Activated CD4-positive, alpha-beta T cell treated with anti-CD3 and anti-CD28 coated beads for 36 hours (primary cell): ENCODE results near the gene HOXB4. TPM values are rescaled to one million over a fixed set of nuclear protein-coding genes. Genes with fewer than 3 reads are reported as not detected.
A peak's percentile ranks its signal among the peaks of the same experiment; 100 is the strongest.

ENCODE experiments used
- ATAC-seq: fragments of 200-7000 bp; cut with Tn5 transposase; one replicate; pipeline ENCODE4 v1.10.0; 2021; ENCODE audit warnings: mild to moderate bottlenecking, moderate library complexity
- CTCF ChIA-PET: fragments of 350-600 bp; sonication (Branson Sonifier 250); formaldehyde crosslinking; loops from one replicate; lab custom pipeline; 2021; ENCODE audit warnings: antibody characterized with exemption; lab: Charles Lee
- POLR2A ChIA-PET: fragments of 350-600 bp; sonication (Branson Sonifier 250); formaldehyde crosslinking; loops from one replicate; lab custom pipeline; 2021; ENCODE audit warnings: antibody characterized with exemption, inconsistent platforms; lab: Charles Lee
- DNase-seq: peaks from one replicate; pipeline ENCODE4 v3.0.0-alpha.2; 2020
- H3K27ac Mint-ChIP-seq: one replicate; pipeline ENCODE4 v1.8.0; 2021; ENCODE audit warnings: mixed read lengths
- H3K27me3 Mint-ChIP-seq: one replicate; pipeline ENCODE4 v1.8.0; 2021; ENCODE audit warnings: mixed read lengths
- H3K36me3 Mint-ChIP-seq: one replicate; pipeline ENCODE4 v1.8.0; 2021; ENCODE audit warnings: low read depth, mixed read lengths
- H3K4me1 Mint-ChIP-seq: one replicate; pipeline ENCODE4 v1.8.0; 2021; ENCODE audit warnings: mixed read lengths
- H3K4me3 Mint-ChIP-seq: one replicate; pipeline ENCODE4 v1.8.0; 2021; ENCODE audit warnings: mild to moderate bottlenecking, moderate library complexity, mixed read lengths
- H3K9me3 Mint-ChIP-seq: one replicate; pipeline ENCODE4 v1.8.0; 2021; ENCODE audit warnings: low read depth, mixed read lengths
- intact Hi-C, 2 experiments: fragments of 100-400 bp; cut with DNase I in 1 of 2; cut with micrococcal nuclease in 1 of 2; formaldehyde crosslinking; loops; one replicate each; pipeline versions ENCODE4 v1.14.2 to v1.15.1; 2022 to 2024; cut with DNase I, micrococcal nuclease
- total RNA-seq, 2 experiments: library from RNA; stranded (reverse); gene quantifications; one replicate each; pipeline ENCODE4 v1.2.3, GENCODE V29; 2021

Gene HOXB4
- total RNA-seq, 2 experiments from 2014 or later: 0.66 to 1.1 TPM

- no peaks in the 10 kb centered on the region for H3K36me3 Mint-ChIP-seq
- peak within 1 kb of the TSS; percentile 67 for H3K4me3 Mint-ChIP-seq
- H3K4me1 Mint-ChIP-seq: peaks cover 38% of the 10 kb centered on the region
- H3K27me3 Mint-ChIP-seq: peaks cover 80% of the 10 kb centered on the region
- ChIA-PET CTCF (interaction anchor here (0.6 to 6.7 kb wide), 72 partner anchors 10 to 567 kb away, joined by 3 to 74 read pairs (median 4); partner anchors contain the start of genes HOXB8 and HOXB9), POLR2A (interaction anchor here (0.6 to 0.9 kb wide), 2 partner anchors 8 to 357 kb away, joined by 3 read pairs; no protein-coding TSS in a partner anchor)
- intact Hi-C loops: loop anchor here (1.0 to 10.0 kb wide), 7 partner anchors 331 to 568 kb away; no protein-coding TSS in a partner anchor
- H3K9me3 Mint-ChIP-seq: no peaks in the 10 kb centered on the region
- DNase-seq: peak; percentile 53
- ATAC-seq: no peak
- H3K27ac Mint-ChIP-seq: no peak within 1 kb of the TSS
Observed at GRCh38 chr17:48593126-48593829, 15.1 kb upstream of the HOXB4 start, which contains the start of gene HOXB5. Gene HOXB5, minus strand, starts transcription at chr17:48593779. Its CDS starts 97 bp downstream, at chr17:48593682.

- H3K9me3 Mint-ChIP-seq: no peaks in the 10 kb centered on the region
- intact Hi-C loops: loop anchor here (2.0 to 10.0 kb wide), 6 partner anchors 330 to 510 kb away; no protein-coding TSS in a partner anchor
- ChIA-PET CTCF (interaction anchor here (0.6 to 6.7 kb wide), 57 partner anchors 9 to 567 kb away, joined by 3 to 74 read pairs (median 5); partner anchors contain the start of genes HOXB8 and HOXB9), POLR2A (interaction anchor here (0.9 kb wide), 1 partner anchor 9 kb away, joined by 3 read pairs; no protein-coding TSS in a partner anchor)
- DNase-seq: peak; percentile 55
- H3K27me3 Mint-ChIP-seq: peaks cover 81% of the 10 kb centered on the region
- H3K36me3 Mint-ChIP-seq: no peaks in the 10 kb centered on the region
- H3K27ac Mint-ChIP-seq: no peak overlapping the region
- H3K4me1 Mint-ChIP-seq: peaks cover 33% of the 10 kb centered on the region
- H3K4me3 Mint-ChIP-seq: peak overlapping the region; percentile 67
- no peak for ATAC-seq
Observed at GRCh38 chr17:48592577-48592976, 14.4 kb upstream of the HOXB4 start.

DNA sequence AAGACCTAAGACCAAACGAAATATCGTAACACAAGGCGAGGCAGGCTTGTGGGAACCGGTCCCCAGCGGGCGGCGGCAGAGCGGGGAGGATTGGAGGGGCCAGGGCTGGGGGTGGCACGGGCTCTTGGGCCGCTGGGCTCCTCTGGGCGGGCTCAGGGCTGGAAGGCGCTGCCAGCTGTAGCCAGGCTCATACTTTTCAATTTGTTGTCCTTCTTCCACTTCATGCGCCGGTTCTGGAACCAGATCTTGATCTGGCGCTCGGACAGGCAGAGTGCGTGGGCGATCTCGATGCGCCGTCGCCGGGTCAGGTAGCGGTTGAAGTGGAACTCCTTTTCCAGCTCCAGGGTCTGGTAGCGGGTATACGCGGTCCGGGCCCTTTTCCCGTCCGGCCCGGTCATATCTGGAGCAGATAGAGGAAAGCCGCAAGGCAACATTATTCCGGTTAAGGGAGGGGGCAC is 13.9 kb upstream of the HOXB4 start:
- ATAC-seq (no peak), DNase-seq (no peak)
- intact Hi-C loops: loop anchor here (2.0 to 10.0 kb wide), 6 partner anchors 330 to 510 kb away; no protein-coding TSS in a partner anchor
- no peaks in the 10 kb centered on the region for H3K9me3 Mint-ChIP-seq
- POLR2A ChIA-PET: interaction anchor here (0.9 kb wide), 1 partner anchor 9 kb away, joined by 3 read pairs; no protein-coding TSS in a partner anchor
- H3K4me1 Mint-ChIP-seq: peaks cover 28% of the 10 kb centered on the region
- no peaks in the 10 kb centered on the region for H3K36me3 Mint-ChIP-seq
- CTCF ChIA-PET: interaction anchor here (0.6 to 6.7 kb wide), 27 partner anchors 8 to 566 kb away, joined by 3 to 74 read pairs (median 7); partner anchors contain the start of genes HOXB8 and HOXB9
- peaks cover 82% of the 10 kb centered on the region for H3K27me3 Mint-ChIP-seq
- H3K4me3 Mint-ChIP-seq: no peak overlapping the region
- H3K27ac Mint-ChIP-seq: no peak overlapping the region

DNA sequence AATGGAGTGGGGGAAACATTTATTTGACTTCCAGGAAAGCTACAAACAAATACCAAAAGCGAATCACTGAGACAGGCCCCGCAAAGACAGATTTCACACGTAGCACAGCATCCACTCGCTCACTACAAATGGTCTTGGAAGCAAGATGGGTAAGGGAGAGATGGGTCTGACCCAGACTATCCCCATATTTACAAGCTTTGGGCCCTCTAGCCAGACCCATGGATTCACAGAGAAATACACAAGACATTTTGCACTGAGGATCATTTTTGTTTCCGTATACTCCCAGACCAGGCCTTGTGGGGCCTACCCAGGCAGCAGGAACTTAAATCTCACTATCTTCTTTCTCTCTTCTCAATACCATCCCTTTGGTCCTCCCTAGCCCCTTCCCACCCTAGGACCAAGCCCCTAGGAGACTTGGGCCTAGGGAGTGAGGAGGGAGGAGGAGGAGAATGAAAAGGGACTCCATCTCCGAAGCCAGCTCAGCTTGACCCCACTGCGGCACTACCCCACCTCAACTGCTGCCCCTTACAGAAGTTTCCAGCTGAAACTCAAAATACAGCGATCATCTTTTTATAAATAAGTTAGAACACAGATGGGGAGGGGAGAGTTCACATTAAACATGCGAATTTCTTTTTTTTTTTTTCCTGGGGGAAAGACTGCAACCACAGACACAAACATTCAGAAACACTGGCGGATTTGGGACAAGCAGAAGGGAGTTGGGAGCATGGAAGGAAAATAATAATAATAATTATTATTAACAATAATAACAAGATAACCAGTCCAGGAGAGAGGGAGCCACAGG is 13.3 kb upstream of the HOXB4 start:
- DNase-seq: no peak
- Mint-ChIP-seq H3K4me3 (no peak overlapping the region), H3K27ac (no peak overlapping the region), H3K9me3 (no peaks in the 10 kb centered on the region), H3K4me1 (peaks cover 23% of the 10 kb centered on the region), H3K27me3 (peaks cover 81% of the 10 kb centered on the region), H3K36me3 (no peaks in the 10 kb centered on the region)
- ChIA-PET POLR2A (no interaction called here), CTCF (interaction anchor here (0.6 to 6.7 kb wide), 12 partner anchors 11 to 565 kb away, joined by 3 to 74 read pairs (median 5); no protein-coding TSS in a partner anchor)
- intact Hi-C loops: loop anchor here (2.0 to 10.0 kb wide), 6 partner anchors 329 to 509 kb away; no protein-coding TSS in a partner anchor
- ATAC-seq: no peak

- ChIA-PET CTCF (interaction anchor here (0.7 to 1.9 kb wide), 9 partner anchors 12 to 528 kb away, joined by 3 to 6 read pairs (median 3); no protein-coding TSS in a partner anchor), POLR2A (interaction anchor here (0.6 kb wide), 2 partner anchors 29 to 238 kb away, joined by 3 read pairs; no protein-coding TSS in a partner anchor)
- intact Hi-C loops: loop anchor here (5.0 to 10.0 kb wide), 5 partner anchors 328 to 508 kb away; no protein-coding TSS in a partner anchor
- DNase-seq (no peak), ATAC-seq (no peak)
- peaks cover 83% of the 10 kb centered on the region for H3K27me3 Mint-ChIP-seq
- no peaks in the 10 kb centered on the region for H3K36me3 Mint-ChIP-seq
- no peak overlapping the region for H3K4me3 Mint-ChIP-seq
- H3K9me3 Mint-ChIP-seq: no peaks in the 10 kb centered on the region
- no peak overlapping the region for H3K27ac Mint-ChIP-seq
- peaks cover 28% of the 10 kb centered on the region for H3K4me1 Mint-ChIP-seq
Observed at GRCh38 chr17:48590607-48591161, 12.5 kb upstream of the HOXB4 start.

GRCh38 chr17:48589831-48590606 is 11.9 kb upstream of the HOXB4 start, which contains the start of gene HOXB3:
Gene HOXB3, minus strand, starts transcription at chr17:48590241. Its CDS starts 37,767 bp downstream, at chr17:48552474.
- CTCF ChIA-PET: interaction anchor here (0.7 to 1.9 kb wide), 12 partner anchors 11 to 527 kb away, joined by 3 to 6 read pairs (median 4); no protein-coding TSS in a partner anchor
- POLR2A ChIA-PET: interaction anchor here (0.6 to 1.6 kb wide), 3 partner anchors 29 to 256 kb away, joined by 3 read pairs; no protein-coding TSS in a partner anchor
- Mint-ChIP-seq H3K4me1 (peaks cover 34% of the 10 kb centered on the region), H3K27ac (no peak within 1 kb of the TSS), H3K4me3 (no peak within 1 kb of the TSS), H3K9me3 (no peaks in the 10 kb centered on the region), H3K27me3 (peaks cover 82% of the 10 kb centered on the region), H3K36me3 (no peaks in the 10 kb centered on the region)
- intact Hi-C loops: loop anchor here (5.0 to 10.0 kb wide), 5 partner anchors 328 to 508 kb away; no protein-coding TSS in a partner anchor
- DNase-seq (no peak), ATAC-seq (no peak)

GRCh38 chr17:48589060-48589830 is 11.1 kb upstream of the HOXB4 start:
- POLR2A ChIA-PET: interaction anchor here (1.6 kb wide), 1 partner anchor 255 kb away, joined by 3 read pairs; no protein-coding TSS in a partner anchor
- no peaks in the 10 kb centered on the region for H3K9me3 Mint-ChIP-seq

GRCh38 chr17:48588528-48588927 is 10.4 kb upstream of the HOXB4 start:
- peaks cover 35% of the 10 kb centered on the region for H3K4me1 Mint-ChIP-seq

More at GRCh38 chr17:48589060-48589830, 11.1 kb upstream of the HOXB4 start:
- ATAC-seq: no peak
- CTCF ChIA-PET: interaction anchor here (0.7 to 2.3 kb wide), 14 partner anchors 12 to 330 kb away, joined by 3 to 13 read pairs (median 4); no protein-coding TSS in a partner anchor
- H3K27me3 Mint-ChIP-seq: peaks cover 86% of the 10 kb centered on the region
- H3K4me1 Mint-ChIP-seq: peaks cover 38% of the 10 kb centered on the region
- no peak overlapping the region for H3K27ac Mint-ChIP-seq
- DNase-seq: no peak
- H3K36me3 Mint-ChIP-seq: no peaks in the 10 kb centered on the region
- intact Hi-C loops: no loop called here
- H3K4me3 Mint-ChIP-seq: no peak overlapping the region

DNA sequence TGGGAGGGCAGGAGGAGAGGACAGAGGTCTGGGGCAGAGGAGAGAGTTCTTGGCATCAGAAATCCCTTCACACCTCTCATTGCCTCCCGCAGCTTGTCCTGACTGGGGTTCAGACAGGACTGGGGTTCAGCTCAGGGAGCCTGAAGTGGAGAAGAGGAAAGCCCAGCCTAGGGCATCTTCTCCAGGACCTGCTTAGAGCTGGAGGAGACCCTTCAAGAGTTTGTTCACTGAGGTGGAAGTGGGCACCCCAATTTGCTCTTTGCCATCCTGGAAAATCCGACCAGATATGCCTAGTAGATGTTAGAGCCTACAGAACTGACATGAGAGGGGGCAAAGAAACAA is 9.9 kb upstream of the HOXB4 start:
- ChIA-PET CTCF (interaction anchor here (0.8 to 2.3 kb wide), 15 partner anchors 19 to 329 kb away, joined by 3 to 13 read pairs (median 5); no protein-coding TSS in a partner anchor), POLR2A (interaction anchor here (0.5 to 1.6 kb wide), 2 partner anchors 145 to 254 kb away, joined by 3 read pairs; no protein-coding TSS in a partner anchor)
- intact Hi-C loops: no loop called here
- Mint-ChIP-seq H3K36me3 (no peaks in the 10 kb centered on the region), H3K9me3 (no peaks in the 10 kb centered on the region), H3K4me3 (no peak overlapping the region), H3K27ac (no peak overlapping the region), H3K27me3 (peaks cover 89% of the 10 kb centered on the region), H3K4me1 (peaks cover 31% of the 10 kb centered on the region)
- DNase-seq (no peak), ATAC-seq (no peak)

More at GRCh38 chr17:48588528-48588927, 10.4 kb upstream of the HOXB4 start:
- intact Hi-C loops: no loop called here
- H3K27ac Mint-ChIP-seq: no peak overlapping the region
- H3K9me3 Mint-ChIP-seq: no peaks in the 10 kb centered on the region
- H3K4me3 Mint-ChIP-seq: no peak overlapping the region
- POLR2A ChIA-PET: interaction anchor here (1.6 kb wide), 1 partner anchor 255 kb away, joined by 3 read pairs; no protein-coding TSS in a partner anchor
- CTCF ChIA-PET: interaction anchor here (0.8 to 2.3 kb wide), 13 partner anchors 18 to 329 kb away, joined by 3 to 13 read pairs (median 5); no protein-coding TSS in a partner anchor
- H3K36me3 Mint-ChIP-seq: no peaks in the 10 kb centered on the region
- DNase-seq (no peak), ATAC-seq (no peak)
- H3K27me3 Mint-ChIP-seq: peaks cover 86% of the 10 kb centered on the region
